Measurements from ENCODE around the gene VCL. TPM values are rescaled to one million over a fixed set of nuclear protein-coding genes. Genes with fewer than 3 reads are reported as not detected.

Gene VCL
- total RNA-seq, 4 donors from 2014 or later: 71.9 to 151 (median 112) TPM

DNA sequence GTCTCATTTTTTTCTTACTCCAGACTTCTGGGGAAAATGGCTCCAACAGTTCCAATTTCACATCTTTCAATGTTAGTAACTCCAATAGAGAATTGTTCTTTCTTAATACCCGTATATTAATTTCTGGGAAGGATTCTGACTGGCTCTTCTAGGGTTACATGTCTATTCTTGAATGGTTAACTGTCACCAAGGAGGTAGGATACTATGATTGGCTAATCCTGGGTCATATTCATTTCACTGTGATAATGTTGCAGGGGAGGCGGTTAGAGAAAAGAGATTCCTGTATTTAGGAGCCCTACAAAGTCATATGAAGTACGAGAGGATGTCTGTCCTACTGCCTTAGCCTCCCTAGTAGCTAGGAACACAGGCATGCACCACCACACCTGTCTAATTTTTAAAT, 16.1 kb upstream of the VCL start:
- no peaks in the 10 kb centered on the region for H3K36me3 ChIP-seq
- TF ChIP-seq, protein P1, sequence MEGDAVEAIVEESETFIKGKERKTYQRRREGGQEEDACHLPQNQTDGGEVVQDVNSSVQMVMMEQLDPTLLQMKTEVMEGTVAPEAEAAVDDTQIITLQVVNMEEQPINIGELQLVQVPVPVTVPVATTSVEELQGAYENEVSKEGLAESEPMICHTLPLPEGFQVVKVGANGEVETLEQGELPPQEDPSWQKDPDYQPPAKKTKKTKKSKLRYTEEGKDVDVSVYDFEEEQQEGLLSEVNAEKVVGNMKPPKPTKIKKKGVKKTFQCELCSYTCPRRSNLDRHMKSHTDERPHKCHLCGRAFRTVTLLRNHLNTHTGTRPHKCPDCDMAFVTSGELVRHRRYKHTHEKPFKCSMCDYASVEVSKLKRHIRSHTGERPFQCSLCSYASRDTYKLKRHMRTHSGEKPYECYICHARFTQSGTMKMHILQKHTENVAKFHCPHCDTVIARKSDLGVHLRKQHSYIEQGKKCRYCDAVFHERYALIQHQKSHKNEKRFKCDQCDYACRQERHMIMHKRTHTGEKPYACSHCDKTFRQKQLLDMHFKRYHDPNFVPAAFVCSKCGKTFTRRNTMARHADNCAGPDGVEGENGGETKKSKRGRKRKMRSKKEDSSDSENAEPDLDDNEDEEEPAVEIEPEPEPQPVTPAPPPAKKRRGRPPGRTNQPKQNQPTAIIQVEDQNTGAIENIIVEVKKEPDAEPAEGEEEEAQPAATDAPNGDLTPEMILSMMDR (IDR thresholded peaks at IDR 0.05): no peak
- no peak for TF ChIP-seq POLR2A (IDR thresholded peaks at IDR 0.05)
- DNase-seq: no peak
- no peak overlapping the region for H3K4me3 ChIP-seq (replicated peaks in 1 of 3)
- intact Hi-C loops (cut with DNase I): no loop called here
- H3K9me3 ChIP-seq: no peaks in the 10 kb centered on the region
- WGBS, 2 donors: 92 to 93% methylated on average over 3 of the region's 3 CpGs
- H3K4me1 ChIP-seq: no peaks in the 10 kb centered on the region
- H3K27me3 ChIP-seq: no peaks in the 10 kb centered on the region
- H3K27ac ChIP-seq: no peak overlapping the region

- Histone ChIP-seq H3K27ac (no peak overlapping the region), H3K9me3 (no peaks in the 10 kb centered on the region), H3K36me3 (no peaks in the 10 kb centered on the region), H3K4me3 (replicated peaks in 1 of 3) (no peak overlapping the region), H3K27me3 (no peaks in the 10 kb centered on the region), H3K4me1 (no peaks in the 10 kb centered on the region)
- intact Hi-C loops (cut with DNase I): no loop called here
- 50 to 52% methylated on average over 8 of the region's 8 CpGs for WGBS, 2 donors
- DNase-seq: no peak
- no peak for TF ChIP-seq POLR2A (IDR thresholded peaks at IDR 0.05)
Measured at GRCh38 chr10:73983096-73984047, 14.5 kb upstream of the VCL start.

DNA sequence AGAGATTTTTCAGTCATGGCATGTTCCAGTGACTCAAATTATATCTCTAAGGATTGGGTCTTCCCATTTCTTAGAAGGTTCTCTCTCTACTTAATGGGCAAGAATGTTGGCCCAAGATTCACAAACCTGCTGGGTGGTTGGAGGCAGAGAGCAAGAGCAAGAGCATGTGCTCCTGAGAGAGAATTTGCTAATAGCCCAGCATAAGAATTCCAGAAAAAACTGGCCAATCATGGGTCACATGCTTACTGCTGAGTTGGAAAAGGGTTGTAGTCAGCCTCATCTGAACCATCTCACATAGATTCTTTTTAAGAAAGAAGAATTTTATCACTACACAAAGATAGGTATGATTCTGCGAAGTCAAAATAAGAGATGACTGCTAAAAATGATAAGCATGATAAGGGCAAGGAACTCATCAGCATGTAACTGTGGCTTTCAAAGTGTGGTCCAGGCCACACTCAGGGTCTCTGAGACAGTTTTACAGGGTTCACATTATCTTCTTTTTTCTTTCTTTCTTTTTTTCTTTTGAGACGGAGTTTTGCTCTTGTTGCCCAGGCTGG, 8.2 kb upstream of the VCL start:
- intact Hi-C loops (cut with DNase I): no loop called here
- H3K4me1 ChIP-seq: no peaks in the 10 kb centered on the region
- 96 to 99% methylated on average over 2 of the region's 2 CpGs for WGBS, 2 donors
- H3K36me3 ChIP-seq: no peaks in the 10 kb centered on the region
- no peak overlapping the region for H3K27ac ChIP-seq
- H3K27me3 ChIP-seq: no peaks in the 10 kb centered on the region
- H3K4me3 ChIP-seq (replicated peaks in 1 of 3): no peak overlapping the region
- no peak for DNase-seq
- TF ChIP-seq, protein P1 (IDR thresholded peaks at IDR 0.05): no peak
- TF ChIP-seq POLR2A (IDR thresholded peaks at IDR 0.05): no peak
- H3K9me3 ChIP-seq: no peaks in the 10 kb centered on the region

DNA sequence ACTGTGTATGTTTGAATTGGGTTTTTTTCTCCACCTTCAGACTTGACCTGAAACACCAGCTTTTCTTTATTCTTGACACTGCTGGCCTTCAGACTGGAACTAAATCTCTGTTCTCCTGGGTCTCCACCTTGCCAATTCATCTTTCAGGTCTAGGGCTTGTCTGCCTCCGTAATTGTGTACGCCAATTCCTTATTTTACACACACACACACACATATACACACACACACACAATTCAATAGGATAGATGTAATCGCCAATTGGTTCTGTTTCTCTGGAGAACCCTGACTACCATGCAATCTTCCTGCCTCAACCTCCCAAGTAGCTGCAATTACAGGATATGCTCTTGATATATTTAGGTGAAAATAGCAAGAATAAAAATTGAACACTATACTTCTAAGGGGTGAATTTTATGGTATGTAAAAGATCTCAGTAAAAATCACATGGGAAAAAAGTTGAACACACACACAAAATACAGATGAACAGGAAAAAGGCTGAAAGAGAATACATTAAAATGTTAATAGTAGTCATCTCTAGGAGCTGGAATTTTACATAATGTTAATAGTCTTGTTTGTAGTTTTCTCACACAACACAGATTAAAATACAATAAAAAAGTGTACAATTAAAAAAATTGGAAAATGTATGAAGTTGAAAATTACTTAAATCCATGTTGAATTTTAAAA, 6.6 kb upstream of the VCL start:
- no peak for TF ChIP-seq POLR2A (IDR thresholded peaks at IDR 0.05)
- TF ChIP-seq, protein P1 (IDR thresholded peaks at IDR 0.05): no peak
- WGBS, 2 donors: 93 to 96% methylated on average over 3 of the region's 3 CpGs
- Histone ChIP-seq H3K27me3 (no peaks in the 10 kb centered on the region), H3K9me3 (no peaks in the 10 kb centered on the region), H3K4me1 (no peaks in the 10 kb centered on the region), H3K36me3 (no peaks in the 10 kb centered on the region), H3K4me3 (replicated peaks in 1 of 3) (no peak overlapping the region), H3K27ac (no peak overlapping the region)
- intact Hi-C loops (cut with DNase I): no loop called here
- no peak for DNase-seq

- Histone ChIP-seq H3K9me3 (no peaks in the 10 kb centered on the region), H3K4me1 (no peaks in the 10 kb centered on the region), H3K36me3 (no peaks in the 10 kb centered on the region), H3K27ac (no peak overlapping the region), H3K27me3 (no peaks in the 10 kb centered on the region), H3K4me3 (replicated peaks in 1 of 3) (no peak overlapping the region)
- intact Hi-C loops (cut with DNase I): no loop called here
- 72 to 74% methylated on average over 6 of the region's 6 CpGs for WGBS, 2 donors
- TF ChIP-seq, protein P1 (IDR thresholded peaks at IDR 0.05): no peak
- TF ChIP-seq POLR2A (IDR thresholded peaks at IDR 0.05): no peak
- DNase-seq: no peak
Measured at GRCh38 chr10:73991884-73992245, 6.1 kb upstream of the VCL start.

Data from thyroid gland (tissue), 4 donors.